ENCODE results near the gene ULK2.
A peak's percentile ranks its signal among the peaks of the same experiment; 100 is the strongest.
"Not testable (repeated sequence)": the region's sequence is repeated elsewhere in the genome, so short reads cannot be mapped to it uniquely, and the experiment has no call there.

The ULK2 gene

DNA sequence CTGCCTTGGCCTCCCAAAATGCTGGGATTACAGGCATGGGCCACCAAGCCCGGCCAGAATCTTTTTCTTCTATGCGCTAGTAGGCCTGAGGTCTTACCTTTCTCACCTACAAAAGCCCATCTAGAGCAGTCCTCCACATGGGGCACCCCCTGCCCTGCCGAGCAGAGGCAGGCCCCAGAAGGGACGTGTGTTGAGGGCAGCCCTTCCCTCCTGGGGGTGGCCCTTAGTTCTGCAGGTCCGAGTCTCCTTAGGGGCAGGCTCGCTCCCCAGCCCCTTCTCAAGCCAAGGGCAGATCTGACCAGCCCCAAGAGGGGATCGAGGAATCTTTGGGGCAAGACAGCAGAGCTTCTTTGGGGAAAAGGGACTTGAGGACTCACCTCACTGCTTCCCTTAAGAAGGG lies 101.7 kb downstream of the ULK2 start:
- no peak for DNase-seq

GRCh38 chr17:19763991-19764390 lies 103.7 kb downstream of the ULK2 start:
- not testable (repeated sequence) for DNase-seq

DNA sequence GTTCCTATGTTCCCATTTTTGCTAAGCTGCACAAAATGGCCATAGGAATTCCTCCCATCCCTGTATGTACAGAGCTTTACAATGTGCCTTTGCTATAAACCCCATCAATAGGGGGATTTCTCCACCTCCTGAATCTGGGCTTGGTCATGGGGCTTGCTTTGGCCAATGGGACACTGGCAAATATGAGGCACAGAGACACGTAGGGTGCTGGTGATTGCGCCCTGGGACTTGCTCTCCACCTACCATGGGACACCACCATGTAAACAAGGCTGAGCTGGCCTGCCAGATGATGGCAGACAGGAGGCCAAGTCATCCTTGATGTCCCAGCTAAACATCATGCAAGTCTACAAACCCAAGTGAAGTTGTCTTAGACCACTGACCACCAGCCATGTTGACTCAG lies 104.3 kb downstream of the ULK2 start:
- no peak for DNase-seq

- no peak for DNase-seq
Measured at GRCh38 chr17:19762515-19762961, 105.2 kb downstream of the ULK2 start.

- DNase-seq = no peak
Measured at GRCh38 chr17:19760746-19761145, 107.0 kb downstream of the ULK2 start.

DNA sequence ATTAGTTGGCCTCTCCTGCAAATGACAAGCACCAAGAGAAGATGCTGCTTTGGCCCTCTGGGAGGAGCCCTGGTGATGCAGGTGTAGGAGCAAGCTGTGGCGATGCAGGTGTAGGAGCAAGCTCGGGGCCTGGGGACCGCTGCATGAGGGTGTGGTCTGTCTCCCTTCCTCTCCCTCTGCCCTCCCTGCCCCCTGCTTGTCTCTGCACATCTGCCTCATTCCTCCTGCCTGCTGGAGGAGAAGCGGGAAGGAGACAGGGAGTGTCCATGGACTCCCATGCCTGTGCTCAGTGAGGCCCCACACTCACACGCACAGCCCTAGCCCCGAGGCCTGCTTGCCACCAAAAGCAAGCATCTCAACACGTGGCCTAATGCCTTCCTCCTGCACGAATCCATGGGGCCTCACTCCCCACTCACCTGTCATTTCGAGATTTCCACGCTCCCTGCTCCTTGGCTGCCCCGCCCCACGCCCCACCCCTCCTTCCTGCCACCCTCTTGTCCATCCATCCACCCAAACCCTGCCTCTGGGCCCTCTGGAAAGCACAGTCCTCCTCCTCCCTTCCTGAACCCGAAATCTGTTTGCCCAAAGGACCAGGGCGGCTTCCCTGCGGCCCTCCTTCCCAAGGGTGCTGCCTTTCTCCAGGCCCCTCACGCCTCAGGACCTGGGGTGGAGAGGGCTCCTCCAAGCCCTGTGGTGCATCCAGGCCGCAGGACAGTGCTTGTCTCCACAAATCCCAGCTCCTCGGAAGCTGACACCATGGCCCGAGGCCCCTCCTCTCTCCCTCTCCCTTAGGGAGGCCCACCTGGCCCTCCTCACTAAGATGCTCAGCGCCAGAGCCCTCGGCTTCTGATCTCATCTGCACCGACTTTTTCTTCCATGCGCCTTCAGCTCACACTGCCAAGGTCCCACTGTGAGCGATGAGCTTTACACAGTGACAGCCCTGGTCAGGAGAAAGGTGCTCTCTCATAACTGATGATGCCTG lies 107.9 kb downstream of the ULK2 start:
- no peak for DNase-seq

DNA sequence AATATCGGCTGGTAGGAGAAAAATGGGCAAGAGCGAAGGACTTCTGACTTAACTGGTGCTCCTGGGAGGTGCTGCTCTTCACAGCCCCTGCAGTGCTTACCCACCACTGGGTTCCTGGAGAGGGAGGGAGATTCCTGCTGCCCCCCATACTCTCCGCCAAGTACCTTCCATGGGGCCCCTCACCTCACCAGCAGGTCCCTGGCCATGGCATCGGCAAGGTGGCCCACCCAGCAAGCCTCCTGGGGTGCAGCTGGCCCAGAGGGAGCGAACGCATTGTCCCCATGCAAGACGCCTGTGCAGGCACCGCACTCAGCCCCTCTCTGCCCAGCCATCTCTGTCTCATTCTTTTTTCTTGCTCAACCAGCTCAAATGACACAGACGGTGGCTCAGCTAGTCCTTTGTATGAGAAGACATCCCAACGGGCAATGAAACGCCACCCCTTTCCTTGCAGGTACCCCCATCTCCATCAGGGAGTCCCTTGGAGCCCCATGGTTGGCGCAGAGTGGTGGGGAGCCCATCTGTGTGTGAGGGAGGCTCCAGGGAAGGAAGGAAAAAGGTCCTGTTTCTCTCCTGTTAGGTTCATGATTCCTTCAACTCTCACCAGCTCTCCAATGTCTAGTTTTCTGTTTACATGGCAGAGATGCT lies 110.1 kb downstream of the ULK2 start:
- no peak for DNase-seq

GRCh38 chr17:19756546-19756945 lies 111.2 kb downstream of the ULK2 start:
- DNase-seq = no peak

DNA sequence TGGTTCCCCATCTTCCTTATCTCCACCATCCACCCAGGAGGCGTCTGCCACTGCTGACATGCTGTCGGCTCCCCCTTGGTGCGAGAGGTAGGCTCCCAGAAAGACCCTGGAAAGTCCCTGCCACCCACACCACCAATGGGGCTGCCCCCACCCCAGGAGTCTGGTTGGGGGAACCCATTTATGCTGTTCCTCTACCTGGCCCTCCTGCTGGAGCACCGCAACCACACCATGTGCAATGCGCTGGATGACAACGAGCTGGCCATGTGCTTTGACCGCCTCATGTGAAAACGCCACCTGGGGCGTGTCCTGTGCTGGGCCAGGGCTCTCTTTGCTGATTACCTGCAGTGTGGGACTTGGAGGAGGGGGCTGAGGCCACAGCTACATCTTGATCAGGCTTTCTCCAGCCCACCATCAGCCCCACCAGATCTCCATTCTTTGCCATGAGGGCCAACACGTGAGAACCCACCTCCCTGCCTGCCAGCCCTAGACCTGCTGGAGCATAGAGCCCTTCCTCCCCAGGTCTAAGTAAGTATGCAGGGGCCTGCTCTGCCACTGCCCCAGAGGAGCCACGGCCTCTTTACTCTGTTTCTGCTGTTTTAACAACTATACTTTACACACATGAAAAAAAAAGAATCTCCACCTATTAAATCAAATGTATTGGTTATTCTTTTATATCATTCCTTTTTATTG lies 111.8 kb downstream of the ULK2 start:
- no peak for DNase-seq

DNA sequence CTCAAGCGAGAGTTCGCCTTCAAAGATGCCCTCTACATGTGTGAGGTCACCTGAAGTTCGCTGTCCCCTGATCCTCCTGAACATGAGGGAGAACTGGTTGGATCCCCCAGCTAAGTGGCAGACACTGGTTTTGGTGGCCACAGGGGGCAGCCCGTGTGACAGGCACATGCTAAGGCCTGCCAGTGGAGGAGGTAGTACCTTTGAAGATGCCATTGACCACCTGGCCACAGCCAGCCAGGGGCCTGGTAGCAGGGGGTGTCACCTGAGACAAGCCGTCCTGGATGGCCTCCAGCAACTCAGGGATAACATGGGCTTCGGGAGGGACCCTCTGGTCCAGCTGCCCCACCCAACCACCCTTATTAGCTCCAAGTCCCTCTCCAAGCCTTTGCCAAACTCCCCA lies 112.3 kb downstream of the ULK2 start:
- DNase-seq = no peak

DNA sequence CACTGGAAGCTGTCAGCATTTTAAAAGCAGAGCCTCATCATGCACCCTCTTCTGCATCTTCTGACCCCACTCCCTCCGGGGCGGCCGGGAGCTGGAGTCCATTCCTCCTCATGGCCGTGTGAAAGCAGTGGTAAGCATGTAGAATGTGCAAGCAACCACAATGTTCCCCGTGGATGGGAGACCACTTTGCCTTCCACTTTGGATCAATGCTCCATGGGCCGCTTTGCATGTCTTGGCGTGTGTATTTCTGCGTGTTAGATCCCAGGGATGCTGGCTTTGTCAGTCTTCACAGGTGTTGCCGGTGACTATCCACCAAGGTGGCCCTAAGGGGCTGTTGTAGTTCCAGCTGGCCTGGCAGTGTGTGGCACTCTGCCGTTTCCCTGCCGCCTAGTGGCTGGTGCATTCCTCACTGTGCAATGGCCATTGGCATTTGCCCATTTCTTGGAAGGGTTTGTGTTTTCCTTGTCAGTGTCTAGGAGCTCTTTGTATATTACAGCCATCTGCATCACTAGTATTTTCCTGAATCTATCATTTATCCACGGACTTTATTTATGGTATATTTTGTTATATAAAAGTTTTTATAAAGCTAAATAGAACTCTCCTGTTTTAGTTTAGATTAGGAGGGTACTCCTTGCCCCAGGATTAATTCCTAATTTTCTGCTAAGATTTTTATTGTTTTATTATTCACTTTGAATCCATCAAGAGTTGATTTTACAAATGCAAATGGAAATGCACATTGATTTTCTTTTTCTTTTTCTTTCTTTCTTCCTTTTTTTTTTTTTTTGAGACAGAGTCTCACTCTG lies 113.9 kb downstream of the ULK2 start:
- DNase-seq = peak; percentile 39

GRCh38 chr17:19753051-19753509 lies 114.7 kb downstream of the ULK2 start:
- DNase-seq = peak; percentile 38

DNA sequence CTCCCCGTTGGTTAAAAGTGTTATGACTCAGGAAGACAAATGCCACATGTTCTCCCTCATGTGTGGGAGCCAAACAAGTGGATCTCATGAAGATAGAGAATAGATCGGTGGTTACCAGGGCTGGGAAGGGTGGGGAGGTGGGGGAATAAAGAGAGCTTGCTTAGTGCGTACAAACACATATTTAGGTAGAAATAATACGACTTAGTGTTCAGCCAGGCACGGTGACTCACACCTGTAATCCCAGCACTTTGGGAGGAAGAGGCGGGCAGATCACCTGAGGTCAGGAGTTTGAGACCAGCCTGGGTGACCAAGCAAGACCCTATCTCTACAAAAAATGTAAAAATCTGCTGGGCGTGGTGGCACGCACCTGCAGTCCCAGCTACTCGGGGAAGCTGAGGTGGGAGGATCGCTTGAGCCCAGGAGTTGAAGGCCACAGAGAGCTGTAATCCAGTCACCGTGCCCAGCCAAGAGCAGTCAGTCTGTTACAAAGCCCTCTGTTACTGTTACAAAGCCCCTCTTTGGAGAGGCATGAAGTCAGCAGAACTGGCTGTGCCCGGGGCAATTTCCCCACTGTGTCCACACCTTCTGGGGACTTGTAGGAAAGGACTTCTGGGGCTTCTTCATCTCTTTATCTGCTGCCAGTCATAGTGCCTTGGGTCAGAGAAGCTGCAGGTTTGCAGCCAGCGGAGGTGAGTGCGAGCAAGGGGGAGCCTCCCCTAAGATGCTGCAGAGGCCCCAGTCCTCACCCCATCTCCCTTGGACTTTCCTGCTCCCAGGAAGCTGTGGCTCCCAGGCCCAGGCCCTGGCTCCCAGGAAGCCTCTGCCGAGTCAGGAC lies 115.3 kb downstream of the ULK2 start:
- no peak for DNase-seq

DNA sequence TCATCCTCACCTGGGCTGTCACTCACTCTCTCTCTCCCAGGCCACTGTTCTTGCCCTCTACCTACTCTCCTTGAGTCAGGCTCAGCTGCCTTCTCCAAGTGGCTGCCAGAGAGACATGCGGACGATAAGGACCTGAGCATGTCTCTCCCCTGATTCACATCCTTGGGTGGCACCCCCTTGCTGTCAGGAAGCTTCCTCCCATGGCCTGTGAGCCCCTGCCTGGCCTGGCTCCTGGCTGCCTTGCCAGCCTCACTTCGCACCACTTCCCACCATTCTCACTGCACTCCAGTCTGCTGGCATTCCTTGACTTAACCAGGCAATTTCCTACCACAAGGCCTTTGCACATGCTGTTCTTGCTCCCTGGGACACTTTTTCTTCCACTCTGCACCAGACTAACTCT lies 116.9 kb downstream of the ULK2 start:
- no peak for DNase-seq

DNA sequence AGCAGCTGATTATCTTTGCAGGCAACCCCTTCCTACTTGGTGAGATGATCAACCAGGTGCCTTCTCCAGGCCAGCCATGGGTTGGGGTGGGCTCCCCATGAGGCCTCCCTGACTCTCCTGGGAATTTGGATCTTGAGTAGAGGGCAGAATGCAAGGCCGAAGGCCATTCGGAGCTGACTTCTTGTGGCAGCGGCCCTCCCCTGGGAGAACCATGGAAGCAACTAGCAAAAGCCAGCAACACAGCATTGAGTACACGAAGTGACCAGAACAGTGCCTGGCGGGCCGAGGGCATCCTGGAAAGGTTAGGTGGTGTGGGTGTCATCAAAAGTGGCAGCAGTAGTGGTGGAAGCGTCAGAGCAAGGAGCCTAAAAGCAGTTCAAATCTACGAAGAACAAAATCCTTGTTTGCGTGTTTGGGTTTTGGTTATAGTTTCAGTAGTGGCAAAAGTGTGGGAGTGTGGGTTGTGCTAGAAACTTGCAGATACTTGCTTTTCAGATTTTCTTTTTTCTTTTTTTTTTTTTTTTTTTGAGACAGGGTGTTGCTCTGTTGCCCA lies 117.6 kb downstream of the ULK2 start:
- DNase-seq = no peak

GRCh38 chr17:19748807-19749193 lies 118.9 kb downstream of the ULK2 start:
- no peak for DNase-seq

- DNase-seq = no peak
Measured at GRCh38 chr17:19747829-19748806, 119.6 kb downstream of the ULK2 start, which contains the start of gene ALDH3A1. Gene ALDH3A1, minus strand, starts transcription at chr17:19748298. Its CDS starts 3,169 bp downstream, at chr17:19745129.

DNA sequence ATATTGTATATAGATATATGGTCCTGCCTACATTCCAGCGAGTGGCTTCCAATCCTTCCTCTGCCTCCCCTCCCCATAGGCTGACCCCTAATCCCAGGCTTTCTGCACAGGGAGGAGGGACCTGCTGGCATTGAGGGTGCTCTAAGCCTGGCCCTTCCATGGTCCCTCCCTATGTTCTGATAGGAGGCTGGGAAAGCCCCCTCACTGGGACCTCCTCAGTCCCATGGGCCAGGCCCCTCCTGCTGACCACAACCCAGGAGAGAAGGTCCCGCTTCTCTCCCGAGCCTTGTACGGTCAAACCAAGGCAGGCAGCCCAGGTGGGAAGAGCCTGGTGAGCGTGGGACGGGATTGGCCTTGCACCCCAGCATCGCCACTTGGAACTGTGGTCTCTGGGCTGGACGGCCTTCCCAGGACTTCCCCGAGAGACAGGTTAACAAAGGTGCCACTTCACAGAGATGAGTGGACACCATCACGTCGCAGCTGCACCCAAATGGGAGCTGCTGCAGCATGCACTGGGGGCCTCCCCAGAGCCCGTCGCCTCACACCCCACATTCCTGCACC lies 120.5 kb downstream of the ULK2 start:
- DNase-seq = no peak

DNA sequence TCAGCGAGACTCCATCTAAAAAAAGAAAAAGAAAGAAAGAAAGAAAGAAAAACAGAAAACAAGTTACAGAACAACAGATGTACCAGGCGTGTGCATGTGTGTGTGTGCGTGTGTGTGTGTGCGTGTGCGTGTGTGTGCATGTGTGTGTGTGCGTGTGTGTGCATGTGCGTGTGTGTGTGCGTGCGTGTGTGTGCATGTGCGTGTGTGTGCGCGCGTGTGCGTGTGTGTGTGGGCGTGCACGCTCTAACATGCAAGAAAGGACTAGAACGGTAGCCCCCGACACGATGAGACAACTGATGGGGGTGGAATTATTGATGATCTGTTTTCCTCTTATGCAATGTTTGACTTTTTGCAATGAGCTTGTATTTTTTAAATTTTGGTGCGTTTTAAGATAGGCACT lies 121.2 kb downstream of the ULK2 start:
- DNase-seq = no peak
